Measurements from ENCODE around the gene CASP2. TPM values are rescaled to one million over a fixed set of nuclear protein-coding genes. Genes with fewer than 3 reads are reported as not detected.
A peak's percentile ranks its signal among the peaks of the same experiment; 100 is the strongest.

Gene CASP2
- total RNA-seq, 1 donor from 2014 or later, result 39.8 TPM

- Histone ChIP-seq H3K79me2 (ENCODE audit: low read depth) (no peaks in the 10 kb centered on the region), H3K36me3 (no peaks in the 10 kb centered on the region), H3K9ac (no peak overlapping the region), H3K4me3 (no peak overlapping the region), H3K27me3 (no peaks in the 10 kb centered on the region), H3F3A (ENCODE audit: low read depth) (no peaks in the 10 kb centered on the region), H2AFZ (replicated peaks) (no peak overlapping the region), H3K4me1 (peaks cover 10% of the 10 kb centered on the region), H3K9me3 (ENCODE audit: low read depth) (no peaks in the 10 kb centered on the region), H3K4me2 (no peak overlapping the region), H4K20me1 (ENCODE audit: low read depth) (no peaks in the 10 kb centered on the region), H3K27ac (no peak overlapping the region)
- Mint-ChIP-seq H3K4me3 (no peak overlapping the region), H3K27ac (peak overlapping the region; percentile 70), H3K27me3 (ENCODE audit: insufficient read depth, low read depth) (no peaks in the 10 kb centered on the region), H3K36me3 (peaks cover under 1% of the 10 kb centered on the region), H3K4me1 (peaks cover 40% of the 10 kb centered on the region), H3K9me3 (peaks cover 4% of the 10 kb centered on the region)
- DNase-seq (ENCODE audit: low spot score), result no peak
- no peak for TF ChIP-seq EZH2 (IDR thresholded peaks at IDR 0.05)
- TF ChIP-seq EZH2phosphoT487 (IDR thresholded peaks at IDR 0.05), result no peak
- TF ChIP-seq CTCF (IDR thresholded peaks at IDR 0.05), result no peak
Observed at GRCh38 chr7:143281529-143281928, 6.6 kb upstream of the CASP2 start.

GRCh38 chr7:143282124-143282523, 6.0 kb upstream of the CASP2 start:
- H3K4me1 ChIP-seq, result peaks cover 10% of the 10 kb centered on the region
- no peak overlapping the region for H3K9ac ChIP-seq
- H3K79me2 ChIP-seq (ENCODE audit: low read depth), result no peaks in the 10 kb centered on the region
- H3K27me3 ChIP-seq, result peaks cover 6% of the 10 kb centered on the region
- peaks cover 5% of the 10 kb centered on the region for H3K36me3 Mint-ChIP-seq
- no peaks in the 10 kb centered on the region for H3K36me3 ChIP-seq
- no peaks in the 10 kb centered on the region for H3F3A ChIP-seq (ENCODE audit: low read depth)
- peaks cover 40% of the 10 kb centered on the region for H3K4me1 Mint-ChIP-seq
- H3K4me3 ChIP-seq, result no peak overlapping the region
- no peak overlapping the region for H2AFZ ChIP-seq (replicated peaks)
- H3K9me3 Mint-ChIP-seq, result peaks cover 9% of the 10 kb centered on the region
- H3K27ac ChIP-seq, result no peak overlapping the region
- TF ChIP-seq CTCF (IDR thresholded peaks at IDR 0.05) (no peak), EZH2phosphoT487 (IDR thresholded peaks at IDR 0.05) (no peak), EZH2 (IDR thresholded peaks at IDR 0.05) (no peak)
- H3K4me2 ChIP-seq, result no peak overlapping the region
- no peak for DNase-seq (ENCODE audit: low spot score)
- no peaks in the 10 kb centered on the region for H4K20me1 ChIP-seq (ENCODE audit: low read depth)
- no peak overlapping the region for H3K4me3 Mint-ChIP-seq
- H3K9me3 ChIP-seq (ENCODE audit: low read depth), result peaks cover 1% of the 10 kb centered on the region
- H3K27ac Mint-ChIP-seq, result peak overlapping the region; percentile 70
- no peaks in the 10 kb centered on the region for H3K27me3 Mint-ChIP-seq (ENCODE audit: insufficient read depth, low read depth)

GRCh38 chr7:143283381-143283780, 4.8 kb upstream of the CASP2 start:
- H3K27ac ChIP-seq, result no peak overlapping the region

More at GRCh38 chr7:143283381-143283780, 4.8 kb upstream of the CASP2 start:
- H4K20me1 ChIP-seq (ENCODE audit: low read depth), result no peaks in the 10 kb centered on the region
- Mint-ChIP-seq H3K9me3 (peaks cover 9% of the 10 kb centered on the region), H3K36me3 (peaks cover 5% of the 10 kb centered on the region), H3K27me3 (ENCODE audit: insufficient read depth, low read depth) (peaks cover 2% of the 10 kb centered on the region), H3K4me1 (peaks cover 43% of the 10 kb centered on the region), H3K4me3 (no peak overlapping the region), H3K27ac (no peak overlapping the region)
- H3K27me3 ChIP-seq, result peaks cover 12% of the 10 kb centered on the region
- H3K4me2 ChIP-seq, result no peak overlapping the region
- no peak overlapping the region for H3K9ac ChIP-seq
- no peak for TF ChIP-seq EZH2phosphoT487 (IDR thresholded peaks at IDR 0.05)
- no peak for TF ChIP-seq EZH2 (IDR thresholded peaks at IDR 0.05)
- no peak for TF ChIP-seq CTCF (IDR thresholded peaks at IDR 0.05)
- peaks cover under 1% of the 10 kb centered on the region for H3K79me2 ChIP-seq (ENCODE audit: low read depth)
- H3F3A ChIP-seq (ENCODE audit: low read depth), result no peaks in the 10 kb centered on the region
- H3K4me1 ChIP-seq, result peaks cover 10% of the 10 kb centered on the region
- H3K36me3 ChIP-seq, result no peaks in the 10 kb centered on the region
- no peak overlapping the region for H2AFZ ChIP-seq (replicated peaks)
- H3K4me3 ChIP-seq, result no peak overlapping the region
- DNase-seq (ENCODE audit: low spot score), result no peak
- H3K9me3 ChIP-seq (ENCODE audit: low read depth), result peaks cover 6% of the 10 kb centered on the region

Data from neural progenitor cell (in vitro differentiated cells).